T follicular helper cell (primary cell): ENCODE data around the gene NEGR1.

ENCODE experiments used
- DNase-seq: peaks from one replicate; pipeline ENCODE4 v3.0.0-alpha.2; 2020; ENCODE audit warnings: low read depth

NEGR1 gene

DNA sequence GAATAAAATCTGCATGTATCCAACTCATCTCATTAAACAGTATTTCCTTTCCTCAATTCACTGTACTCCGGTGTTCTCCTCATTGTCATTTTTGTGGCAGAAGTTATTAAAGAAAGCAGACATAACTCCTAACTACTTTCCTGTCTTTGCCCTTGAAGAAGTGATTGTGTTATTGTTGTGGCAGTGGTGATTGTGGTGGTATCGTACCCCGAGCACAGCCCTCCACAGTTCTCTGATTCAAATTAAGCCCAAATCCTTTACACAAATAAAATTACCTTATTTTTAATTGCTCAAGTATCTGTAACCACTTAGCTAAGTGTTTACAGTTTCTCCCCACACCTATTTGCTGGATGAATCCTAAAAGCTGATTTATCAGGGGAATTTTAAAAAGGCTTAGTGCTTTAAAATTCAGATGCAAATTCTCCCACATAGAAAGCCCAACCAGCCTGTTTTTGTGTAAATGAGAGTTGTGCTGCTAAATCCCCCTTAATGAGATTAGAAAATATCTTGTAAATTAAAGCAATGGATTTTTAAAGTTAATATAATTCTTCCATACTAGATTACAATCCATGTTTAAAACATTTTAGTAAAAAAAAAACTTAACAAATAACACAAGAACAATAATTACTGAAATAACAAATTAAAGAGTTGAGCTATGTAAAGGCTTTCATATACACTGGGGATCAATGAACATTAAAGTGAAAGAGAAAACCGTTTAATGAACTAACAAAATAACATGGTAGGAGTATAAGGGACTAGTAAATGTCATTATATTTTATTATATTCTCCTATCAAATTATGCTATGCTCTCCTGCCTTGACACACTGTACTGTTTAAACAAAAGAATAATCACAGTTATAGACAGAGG is 259.0 kb downstream of the NEGR1 start:
- no peak for DNase-seq

DNA sequence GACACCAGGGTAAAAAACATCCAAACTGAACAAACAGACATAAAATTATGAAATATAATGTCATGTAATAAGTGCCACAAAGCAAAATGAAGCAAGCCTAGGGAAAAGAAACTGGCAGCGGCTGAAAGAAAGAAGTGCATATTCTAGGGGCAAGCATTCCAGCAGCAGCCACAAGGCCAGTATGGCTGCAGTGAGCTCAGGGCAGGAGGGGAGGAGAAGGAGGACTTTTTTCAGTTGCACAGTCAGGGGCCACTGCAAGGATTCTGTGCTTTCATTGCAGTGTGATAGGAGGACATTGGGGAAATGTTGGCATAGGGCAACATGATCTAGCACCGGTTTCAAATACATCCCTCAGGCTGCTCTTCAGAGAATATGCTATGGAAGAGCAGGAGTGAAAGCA is 263.8 kb downstream of the NEGR1 start:
- no peak for DNase-seq

DNA sequence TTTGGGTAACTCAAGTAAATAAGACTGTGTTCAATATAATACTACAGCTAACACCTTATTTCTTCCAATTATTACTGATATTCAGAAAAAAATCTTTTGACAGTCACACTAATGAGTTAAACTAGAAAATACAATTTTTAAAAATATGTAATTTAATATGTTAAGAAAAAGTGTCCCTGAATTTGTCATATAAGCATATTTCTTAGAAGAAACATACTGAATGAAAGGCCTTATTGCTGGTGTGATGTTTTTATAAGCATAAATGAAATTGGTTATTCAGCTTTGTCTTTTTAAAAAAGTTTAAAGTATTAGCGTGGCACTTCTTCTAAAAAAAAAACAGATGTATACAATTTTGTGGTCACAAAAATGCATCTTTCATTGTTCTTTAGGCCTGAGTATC is 267.3 kb downstream of the NEGR1 start:
- DNase-seq = no peak

DNA sequence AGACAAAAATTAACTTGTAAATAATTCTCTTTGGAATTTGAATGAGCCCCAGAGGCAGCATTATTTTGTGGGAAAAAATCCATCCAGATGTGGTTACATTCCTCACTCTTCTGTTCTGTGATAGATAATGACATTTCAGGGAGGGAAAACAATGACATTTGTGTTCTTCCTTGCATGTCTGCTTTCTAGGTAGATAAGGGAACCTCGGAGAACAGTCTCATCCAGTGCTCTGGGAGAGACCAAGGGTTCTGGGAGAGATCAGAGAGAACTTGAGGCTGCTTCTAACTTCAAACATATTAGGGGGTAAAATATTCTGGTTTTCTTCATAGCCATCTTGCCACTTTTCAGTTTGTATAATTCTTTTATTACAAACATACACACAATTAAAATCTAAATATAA is 269.2 kb downstream of the NEGR1 start:
- no peak for DNase-seq

DNA sequence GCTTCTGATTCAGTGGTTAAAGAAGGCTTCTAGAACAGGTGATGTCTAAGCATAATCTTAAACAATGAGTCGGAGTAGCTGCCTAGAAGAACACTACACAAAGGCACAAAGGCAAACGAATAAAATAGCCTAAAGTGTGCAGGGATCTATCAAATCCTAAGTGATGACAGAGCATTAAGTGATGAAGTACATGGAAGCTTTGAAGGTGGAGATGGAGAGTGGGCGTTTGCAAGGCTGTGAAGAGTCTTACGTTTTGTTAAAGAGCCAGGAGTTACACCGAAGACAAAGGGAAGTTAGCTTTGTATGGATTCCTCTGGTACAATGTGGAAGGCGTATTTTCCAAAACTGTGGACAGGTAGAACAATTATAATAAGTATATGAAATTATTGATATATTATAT is 270.6 kb downstream of the NEGR1 start:
- no peak for DNase-seq

DNA sequence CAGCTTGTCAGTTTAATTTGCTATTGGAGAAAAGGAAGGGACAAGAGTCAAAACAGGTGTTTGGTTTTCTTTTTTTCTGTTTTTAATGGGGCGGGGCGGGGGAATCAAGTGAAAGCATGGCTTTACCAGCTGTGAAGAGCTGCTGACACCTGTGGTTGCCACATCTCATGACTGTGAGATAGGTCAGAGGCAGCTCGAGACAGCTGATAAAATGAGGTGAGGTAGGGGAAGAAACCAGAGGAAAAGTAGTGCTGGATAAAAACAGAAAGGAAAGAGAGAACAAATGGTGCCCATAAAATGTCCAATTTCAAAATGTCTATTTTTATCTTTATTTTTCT is 272.3 kb downstream of the NEGR1 start:
- DNase-seq = no peak

DNA sequence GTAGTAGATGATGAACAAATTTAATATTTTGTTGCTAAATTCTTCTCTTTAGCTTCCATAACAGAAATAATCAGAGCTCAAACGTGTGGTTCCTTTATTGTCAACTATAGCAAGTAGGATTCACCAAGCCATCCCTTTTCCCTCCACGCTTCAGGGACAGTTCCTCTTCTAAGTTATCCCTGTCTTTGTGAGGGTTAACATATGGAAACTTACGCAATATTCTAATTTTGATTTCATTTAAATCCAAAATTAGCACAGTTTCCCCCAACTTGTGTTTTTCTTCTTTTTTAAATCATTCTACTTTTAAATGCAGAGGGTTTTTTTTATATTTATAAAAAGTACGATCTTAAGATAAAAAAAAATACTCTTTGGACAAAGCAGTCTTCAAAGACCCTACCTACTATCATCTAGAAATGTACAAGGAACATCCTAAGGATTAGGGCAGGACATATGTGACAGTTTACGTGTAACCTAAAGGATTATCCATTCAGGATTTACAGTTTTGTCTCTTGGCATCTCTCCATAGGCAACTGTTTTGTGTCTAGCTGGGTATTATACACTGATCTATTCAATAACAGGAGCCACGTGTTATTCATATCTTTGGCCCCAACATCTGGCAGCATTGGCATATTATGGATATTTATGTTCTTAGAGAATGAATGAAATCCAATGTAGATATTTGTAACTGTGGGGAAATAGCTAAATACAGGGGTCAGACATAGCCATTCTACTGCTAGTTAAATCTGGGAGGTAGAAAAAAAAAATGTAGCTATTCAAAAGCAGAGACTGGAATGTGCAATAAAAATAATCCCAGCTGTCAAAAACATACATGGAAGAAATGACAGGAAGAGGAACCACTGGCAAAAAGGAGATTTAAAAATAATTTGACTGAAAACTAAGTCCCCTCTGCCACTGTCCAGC is 272.9 kb downstream of the NEGR1 start:
- DNase-seq = no peak

DNA sequence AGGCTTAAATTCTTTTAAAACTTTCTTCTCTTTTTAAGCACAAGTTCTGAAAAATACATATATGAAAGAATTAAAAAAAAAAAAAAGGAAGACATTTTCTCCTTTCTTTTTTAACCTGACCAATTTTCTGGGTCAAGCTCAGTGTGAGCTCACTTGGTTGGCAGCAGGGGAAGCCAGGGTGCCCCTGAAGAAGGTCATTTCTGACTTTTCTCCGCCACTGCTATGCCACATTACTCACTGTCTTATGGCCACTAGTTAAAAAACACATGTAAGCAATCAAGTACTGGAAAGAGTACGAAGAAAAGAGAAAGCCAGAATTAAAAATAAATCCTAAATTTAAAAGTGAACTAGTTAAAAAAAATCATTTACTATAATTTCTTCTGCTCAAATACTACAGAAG is 275.0 kb downstream of the NEGR1 start:
- no peak for DNase-seq

DNA sequence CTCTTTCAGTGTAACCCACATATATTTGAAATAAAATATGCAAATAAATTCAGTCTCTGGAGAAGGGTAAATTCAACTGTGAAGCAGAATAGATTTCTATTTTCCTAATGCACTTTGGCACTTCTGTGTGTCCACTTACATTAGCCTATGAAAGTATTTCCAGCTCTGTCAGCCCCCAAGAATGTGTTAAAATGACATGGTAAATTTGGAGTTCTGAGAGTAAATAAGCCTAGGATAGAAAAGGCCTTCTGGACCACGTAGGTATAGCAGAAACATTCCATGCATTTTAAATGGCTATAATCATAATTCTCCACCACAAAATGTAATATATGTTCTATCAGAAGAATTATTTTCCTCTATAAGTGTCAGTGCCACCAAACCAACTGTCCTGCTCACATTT is 276.2 kb downstream of the NEGR1 start:
- no peak for DNase-seq

DNA sequence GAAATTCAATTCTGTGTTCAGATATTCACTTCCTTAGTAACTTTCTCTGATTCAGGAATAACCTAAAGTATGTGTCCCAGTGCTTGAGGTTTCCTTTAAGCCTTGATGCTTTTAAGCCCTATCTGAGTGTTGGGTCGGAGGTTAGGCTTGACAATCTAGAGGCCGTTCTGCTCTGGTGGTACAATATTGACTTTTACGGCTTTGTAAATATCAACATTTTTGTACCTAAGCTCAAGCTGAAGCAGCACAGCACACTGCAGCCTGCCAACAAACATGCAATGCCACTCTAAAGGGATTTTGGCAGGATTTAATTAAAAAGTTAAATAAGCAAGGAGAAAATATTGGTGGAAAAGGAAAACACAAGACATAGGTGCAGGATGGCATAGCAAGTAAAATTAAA is 279.2 kb downstream of the NEGR1 start:
- DNase-seq = no peak

DNA sequence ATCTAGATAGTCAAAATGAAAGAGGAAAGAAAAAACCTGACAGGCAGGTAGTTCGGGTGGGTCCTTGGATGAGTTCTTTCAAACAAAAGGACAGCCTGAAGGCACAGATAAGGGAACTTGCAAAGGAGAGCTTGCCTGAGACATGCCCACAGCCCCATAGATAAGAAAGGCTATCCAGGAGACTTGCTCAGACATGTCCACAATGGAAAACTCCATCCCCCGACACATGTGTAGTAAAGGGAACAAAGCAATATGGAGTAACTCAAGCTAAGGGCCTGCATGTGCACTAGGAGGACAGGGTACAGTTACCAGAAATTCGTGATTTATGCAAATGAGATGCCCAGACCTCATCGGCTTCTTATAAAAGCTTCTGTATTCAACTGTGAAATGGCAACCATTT is 281.5 kb downstream of the NEGR1 start:
- no peak for DNase-seq

DNA sequence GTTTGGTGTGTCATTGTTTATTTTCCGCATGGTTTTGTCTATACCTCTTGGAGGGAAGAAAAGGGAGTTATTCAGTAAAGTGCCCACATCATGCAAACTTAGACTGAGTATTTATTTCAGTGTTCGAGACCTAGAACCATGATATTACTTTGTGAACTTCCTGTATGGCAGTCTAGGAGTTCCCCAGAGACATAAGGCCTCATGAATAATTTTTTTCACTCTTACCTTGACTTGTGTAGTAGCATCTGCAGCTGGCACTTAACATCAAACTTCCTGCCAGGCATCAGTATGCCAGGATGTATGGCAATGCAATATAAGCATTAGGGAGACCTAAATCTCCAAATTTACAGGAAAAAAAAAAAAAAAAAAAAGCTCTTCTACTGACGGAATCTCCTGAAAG is 287.7 kb downstream of the NEGR1 start:
- no peak for DNase-seq

DNA sequence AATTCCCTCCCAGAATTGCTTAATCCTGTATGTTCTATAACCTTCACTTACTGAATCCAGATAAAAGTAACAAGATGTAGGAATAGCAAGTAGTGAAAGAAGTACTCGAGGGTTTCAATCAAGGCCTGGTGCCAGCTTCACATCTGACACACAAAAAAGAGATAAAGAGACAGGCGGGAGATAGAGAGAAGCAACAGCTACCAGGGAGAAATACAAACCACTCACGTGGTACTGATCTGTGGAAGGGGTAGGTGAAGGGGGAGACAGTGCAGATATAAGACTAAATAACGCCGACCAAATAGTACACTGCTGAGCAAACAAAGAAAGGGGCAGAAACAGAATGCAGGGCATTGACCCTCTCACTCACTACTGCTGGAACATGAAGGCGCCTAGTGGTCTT is 295.2 kb downstream of the NEGR1 start:
- no peak for DNase-seq

DNA sequence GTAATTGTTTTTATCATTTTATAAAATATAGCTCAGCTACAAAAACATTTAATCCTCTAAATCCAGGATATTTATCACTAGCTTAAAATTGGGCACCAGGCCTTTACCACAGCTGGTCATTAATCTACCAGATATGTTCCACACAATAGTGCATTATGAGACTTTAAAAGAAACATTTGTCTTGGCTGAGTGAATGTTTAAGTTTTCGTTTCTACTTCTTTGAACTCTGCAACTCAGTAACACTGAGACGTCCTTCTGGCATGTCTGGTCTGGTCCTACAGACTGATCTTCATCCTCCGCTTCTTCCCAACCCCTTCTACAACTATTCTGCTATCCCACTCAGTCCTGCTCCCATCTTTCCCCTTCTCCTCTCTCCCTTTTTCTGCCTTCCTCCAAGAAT is 296.2 kb downstream of the NEGR1 start:
- no peak for DNase-seq

DNA sequence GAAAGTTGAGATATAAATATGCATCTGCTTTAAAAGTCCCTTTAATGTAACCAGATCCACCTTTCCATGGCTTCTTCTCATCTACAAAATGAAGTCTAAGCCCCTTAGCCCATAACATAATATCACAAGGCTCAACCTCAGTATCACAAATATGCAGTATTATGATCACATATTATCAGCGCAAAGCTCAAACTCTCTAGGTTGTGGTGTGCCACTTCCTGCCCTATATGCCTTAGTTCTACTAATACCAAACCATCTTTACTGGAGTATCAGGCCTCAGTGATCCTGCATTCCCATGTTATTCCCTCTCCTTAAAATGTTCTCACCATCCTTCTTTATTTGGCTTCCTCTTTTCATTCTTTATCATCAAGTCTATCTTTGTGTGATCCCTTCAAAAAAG is 301.8 kb downstream of the NEGR1 start:
- DNase-seq = no peak

DNA sequence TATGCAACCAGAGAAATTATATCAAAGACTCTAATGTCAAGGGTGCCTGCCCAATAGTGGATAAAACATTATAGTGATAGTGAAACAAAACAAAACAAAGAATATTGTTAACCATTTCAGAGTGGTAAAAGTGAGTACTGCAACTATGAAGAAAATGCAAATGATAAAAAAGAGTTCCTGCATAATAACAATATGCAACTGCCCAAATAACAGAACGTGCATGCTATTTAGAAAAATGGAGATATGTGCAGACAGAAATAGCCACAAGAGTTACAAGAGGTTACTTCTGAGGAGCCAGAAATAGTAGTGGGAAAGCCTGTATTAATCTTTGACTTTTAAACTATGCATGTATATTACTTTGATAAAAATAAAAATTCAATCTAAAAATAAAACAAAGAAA is 302.5 kb downstream of the NEGR1 start:
- DNase-seq = no peak

DNA sequence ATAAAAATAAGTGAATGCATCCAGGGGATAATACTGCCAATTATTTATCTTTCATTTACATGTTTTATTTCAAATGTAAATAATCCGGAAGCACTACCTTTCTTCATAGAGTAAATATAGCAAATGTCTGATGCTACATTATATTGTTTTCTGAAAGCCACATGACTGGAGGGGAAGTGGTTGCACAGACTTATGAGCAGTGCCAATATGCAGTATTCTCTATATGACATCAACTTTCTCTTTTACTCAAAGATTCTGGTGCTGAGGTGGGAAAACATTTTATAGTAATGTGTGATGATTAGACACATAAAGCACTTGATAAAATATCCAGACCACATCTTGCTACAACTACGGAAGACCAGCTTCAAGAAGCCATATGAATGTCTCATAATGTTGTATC is 314.7 kb downstream of the NEGR1 start:
- no peak for DNase-seq

DNA sequence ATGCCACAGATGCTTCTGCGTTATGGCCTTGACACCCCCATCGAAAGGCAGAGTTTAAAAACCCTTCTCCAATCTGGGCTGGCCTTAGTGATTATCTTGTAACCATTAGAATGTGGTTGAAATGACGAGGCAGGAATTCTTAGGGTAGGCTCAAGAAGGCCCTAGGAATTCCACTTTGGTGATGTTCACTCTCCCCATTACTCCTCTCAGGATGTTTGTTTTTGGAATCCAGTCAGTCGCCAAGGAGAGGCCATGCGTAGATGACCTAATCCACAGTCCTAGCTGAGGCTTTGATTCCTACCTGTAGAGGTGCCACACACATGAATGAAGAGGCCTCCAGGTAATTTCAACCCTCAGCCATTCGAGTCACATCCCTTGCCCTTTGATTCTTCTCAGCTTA is 318.2 kb downstream of the NEGR1 start:
- DNase-seq = no peak

DNA sequence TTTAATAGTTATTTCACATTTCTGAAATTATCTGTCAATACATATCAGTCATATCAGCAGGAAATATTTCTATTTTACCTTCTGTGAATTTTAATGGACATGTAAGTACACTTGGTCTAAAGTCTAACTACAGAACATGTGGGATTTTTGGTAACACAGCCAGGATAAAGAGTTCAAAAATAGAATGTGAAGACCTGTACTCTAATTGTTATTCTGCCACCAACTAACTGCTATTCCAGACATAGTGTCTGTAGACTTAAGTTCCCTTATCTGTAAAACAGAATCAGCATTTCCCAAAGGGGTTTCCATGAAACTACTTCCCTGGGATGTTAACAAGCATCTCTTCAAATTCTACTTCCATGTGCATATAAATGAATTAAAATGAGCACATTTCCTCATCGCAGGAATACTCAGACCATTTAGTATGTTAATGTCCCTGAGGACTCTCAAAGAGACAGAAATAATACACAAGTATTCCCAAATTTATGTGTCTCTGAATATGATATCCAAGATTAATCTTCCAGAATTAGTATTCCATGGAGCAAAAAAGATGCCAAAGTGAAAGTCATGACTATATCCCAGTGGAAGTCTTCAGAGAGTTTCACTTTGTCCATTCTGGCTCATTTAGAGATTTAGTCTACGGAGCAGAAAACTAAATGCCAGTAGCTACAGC is 325.6 kb downstream of the NEGR1 start:
- DNase-seq = no peak

DNA sequence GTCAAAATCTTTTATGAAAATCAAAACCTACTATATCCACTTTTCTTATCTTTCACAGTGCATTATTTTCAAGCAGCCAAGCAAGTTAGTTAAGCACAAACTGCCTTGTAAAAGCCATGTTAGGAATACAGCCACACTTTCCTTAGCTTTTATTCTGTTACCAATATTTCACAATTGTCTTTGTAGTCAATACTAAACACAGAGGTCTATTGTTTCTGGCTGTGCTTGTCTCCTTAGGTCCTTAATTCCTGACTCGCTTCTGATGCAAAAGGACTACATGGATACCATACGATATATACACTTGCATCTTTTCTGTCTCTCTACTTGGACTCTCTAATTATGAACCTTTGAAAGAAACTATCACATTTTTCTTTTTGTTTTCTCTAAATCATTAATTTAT is 331.8 kb downstream of the NEGR1 start:
- DNase-seq = no peak

DNA sequence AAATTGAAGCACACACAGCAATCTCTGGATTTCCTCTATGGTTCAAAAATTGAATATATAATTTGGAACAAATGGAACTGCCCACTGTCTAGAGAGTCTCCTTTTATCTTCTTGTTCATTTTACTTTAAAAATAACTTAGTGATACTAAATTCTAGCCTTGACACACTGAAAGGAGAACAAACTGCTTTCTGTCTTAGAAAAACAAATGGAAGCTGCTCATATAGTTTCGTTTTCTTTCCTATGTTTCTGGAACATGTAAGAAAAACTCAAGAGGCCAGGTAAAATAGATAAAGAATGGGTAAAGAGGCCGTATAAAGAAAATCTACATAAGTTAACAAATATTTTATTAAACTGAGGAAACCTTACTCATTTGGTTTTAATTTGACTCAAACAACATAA is 332.7 kb downstream of the NEGR1 start:
- DNase-seq = no peak

DNA sequence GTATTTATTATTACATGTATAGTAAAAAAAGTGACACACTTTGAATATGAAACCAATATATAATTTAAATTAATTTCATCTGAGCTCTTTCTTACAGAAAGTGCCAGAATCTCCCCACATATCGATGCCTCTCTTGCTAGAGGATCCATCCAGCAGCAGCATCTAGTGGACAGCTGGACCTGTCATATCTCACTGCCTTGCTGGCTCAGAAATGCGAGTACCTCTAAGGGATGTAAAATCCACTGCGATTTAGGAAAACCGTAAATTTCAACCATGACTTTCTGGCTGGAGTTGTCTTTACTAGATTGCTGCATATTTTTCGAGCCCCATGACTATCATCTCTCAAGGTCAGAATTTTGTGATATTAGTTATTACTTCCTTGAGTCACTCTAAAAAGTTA is 333.8 kb downstream of the NEGR1 start:
- no peak for DNase-seq

DNA sequence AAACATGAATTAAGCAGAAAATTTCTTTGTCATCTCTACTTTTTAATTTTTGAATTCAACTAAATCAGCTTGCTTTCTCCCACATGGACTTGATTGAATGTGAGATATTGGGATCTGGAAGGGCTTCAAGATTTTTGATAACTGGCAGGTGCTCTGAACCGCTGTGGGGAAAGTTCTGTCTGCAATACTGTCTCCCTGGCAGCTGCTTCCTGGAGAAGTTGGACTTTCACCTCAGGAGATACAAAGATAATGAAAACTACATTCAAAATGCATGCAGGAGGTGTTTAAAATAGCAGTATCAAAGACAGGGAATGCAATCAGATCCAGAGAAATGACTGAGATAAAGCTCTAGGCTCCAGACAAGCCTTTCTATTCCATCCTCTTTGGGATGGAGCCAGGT is 338.3 kb downstream of the NEGR1 start:
- no peak for DNase-seq
